Calu3 (cell line): ENCODE measurements around the gene ZFYVE9. TPM values are rescaled to one million over a fixed set of nuclear protein-coding genes. Genes with fewer than 3 reads are reported as not detected.

Experiments
- BruUV-seq: library from RNA; stranded (reverse); fragments of 400-500 nt; replicated peaks from 2 replicates; lab custom pipeline; 2021; lab: Mats Ljungman, UMichigan
- CTCF ChIA-PET: fragments of 300-600 bp; sonication (Branson Sonifier 250); formaldehyde crosslinking; loops from one replicate; lab custom pipeline; 2022; ENCODE audit warnings: antibody characterized with exemption; lab: Charles Lee
- DNase-seq: peaks from one replicate; pipeline ENCODE4 v3.0.0; 2022
- H3K27ac Mint-ChIP-seq: one replicate; pipeline ENCODE4 v1.8.0; 2022; ENCODE audit warnings: mixed read lengths; ENCODE audit not compliant: unreplicated experiment
- H3K27me3 Mint-ChIP-seq: one replicate; pipeline ENCODE4 v1.8.0; 2022; ENCODE audit warnings: mixed read lengths; ENCODE audit not compliant: unreplicated experiment
- H3K36me3 Mint-ChIP-seq: one replicate; pipeline ENCODE4 v1.8.0; 2022; ENCODE audit warnings: mild to moderate bottlenecking, moderate library complexity, mixed read lengths; ENCODE audit not compliant: insufficient read depth, unreplicated experiment
- H3K4me1 Mint-ChIP-seq: one replicate; pipeline ENCODE4 v1.8.0; 2022; ENCODE audit warnings: mild to moderate bottlenecking, low read depth, mixed read lengths; ENCODE audit not compliant: unreplicated experiment
- H3K4me3 Mint-ChIP-seq: one replicate; pipeline ENCODE4 v1.8.0; 2022; ENCODE audit warnings: mild to moderate bottlenecking, low read depth, moderate library complexity, mixed read lengths; ENCODE audit not compliant: unreplicated experiment
- H3K9me3 Mint-ChIP-seq: one replicate; pipeline ENCODE4 v1.8.0; 2022; ENCODE audit warnings: low read depth, mixed read lengths; ENCODE audit not compliant: unreplicated experiment
- intact Hi-C: fragments of 100-400 bp; cut with micrococcal nuclease; formaldehyde crosslinking; loops from one replicate; pipeline ENCODE4 v1.10.0; 2022; ENCODE audit not compliant: unreplicated experiment
- total RNA-seq: library from RNA; stranded (reverse); gene quantifications from 2 replicates; pipeline ENCODE4 v1.2.3, GENCODE V29; 2022
- TF ChIP-seq, protein P1 (sequence below): fragments of 200-600 bp; IDR thresholded peaks from one replicate; pipeline ENCODE4 v1.8.0; 2022; ENCODE audit warnings: antibody characterized with exemption; ENCODE audit not compliant: unreplicated experiment

ZFYVE9 gene
- total RNA-seq, 1 experiment from 2014 or later, result 13.6 TPM

DNA sequence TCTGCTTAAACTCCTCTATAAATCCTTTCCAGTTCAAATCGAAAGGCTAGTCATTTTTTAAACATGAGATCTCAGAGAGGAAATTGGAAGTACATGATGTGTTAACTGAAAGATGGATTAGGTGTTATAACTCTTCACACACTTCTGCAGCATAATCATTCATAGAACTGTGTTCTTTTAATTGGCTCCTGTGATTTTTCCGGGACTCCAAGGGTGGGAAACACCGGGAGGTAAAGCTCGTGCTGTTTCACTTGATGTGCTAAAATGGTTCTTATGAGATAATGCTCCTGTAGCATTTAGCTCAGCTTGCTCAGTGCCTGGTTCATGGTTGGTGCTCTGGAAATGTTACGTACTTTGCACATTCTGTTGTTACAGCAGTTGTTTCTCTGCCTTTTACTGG lies 183.9 kb downstream of the ZFYVE9 start:
- no peak overlapping the region for H3K4me3 Mint-ChIP-seq
- TF ChIP-seq, protein P1, sequence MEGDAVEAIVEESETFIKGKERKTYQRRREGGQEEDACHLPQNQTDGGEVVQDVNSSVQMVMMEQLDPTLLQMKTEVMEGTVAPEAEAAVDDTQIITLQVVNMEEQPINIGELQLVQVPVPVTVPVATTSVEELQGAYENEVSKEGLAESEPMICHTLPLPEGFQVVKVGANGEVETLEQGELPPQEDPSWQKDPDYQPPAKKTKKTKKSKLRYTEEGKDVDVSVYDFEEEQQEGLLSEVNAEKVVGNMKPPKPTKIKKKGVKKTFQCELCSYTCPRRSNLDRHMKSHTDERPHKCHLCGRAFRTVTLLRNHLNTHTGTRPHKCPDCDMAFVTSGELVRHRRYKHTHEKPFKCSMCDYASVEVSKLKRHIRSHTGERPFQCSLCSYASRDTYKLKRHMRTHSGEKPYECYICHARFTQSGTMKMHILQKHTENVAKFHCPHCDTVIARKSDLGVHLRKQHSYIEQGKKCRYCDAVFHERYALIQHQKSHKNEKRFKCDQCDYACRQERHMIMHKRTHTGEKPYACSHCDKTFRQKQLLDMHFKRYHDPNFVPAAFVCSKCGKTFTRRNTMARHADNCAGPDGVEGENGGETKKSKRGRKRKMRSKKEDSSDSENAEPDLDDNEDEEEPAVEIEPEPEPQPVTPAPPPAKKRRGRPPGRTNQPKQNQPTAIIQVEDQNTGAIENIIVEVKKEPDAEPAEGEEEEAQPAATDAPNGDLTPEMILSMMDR, result no peak
- intact Hi-C loops, result no loop called here
- no peaks in the 10 kb centered on the region for H3K4me1 Mint-ChIP-seq
- no peaks in the 10 kb centered on the region for H3K36me3 Mint-ChIP-seq
- H3K9me3 Mint-ChIP-seq, result no peaks in the 10 kb centered on the region
- H3K27ac Mint-ChIP-seq, result no peak overlapping the region
- CTCF ChIA-PET, result interaction anchor here (0.6 kb wide), 1 partner anchor 227 kb away, joined by 5 read pairs; the partner anchor contains the start of gene TUT4
- DNase-seq, result no peak
- H3K27me3 Mint-ChIP-seq, result no peaks in the 10 kb centered on the region
- no TSS peak for BruUV-seq

DNA sequence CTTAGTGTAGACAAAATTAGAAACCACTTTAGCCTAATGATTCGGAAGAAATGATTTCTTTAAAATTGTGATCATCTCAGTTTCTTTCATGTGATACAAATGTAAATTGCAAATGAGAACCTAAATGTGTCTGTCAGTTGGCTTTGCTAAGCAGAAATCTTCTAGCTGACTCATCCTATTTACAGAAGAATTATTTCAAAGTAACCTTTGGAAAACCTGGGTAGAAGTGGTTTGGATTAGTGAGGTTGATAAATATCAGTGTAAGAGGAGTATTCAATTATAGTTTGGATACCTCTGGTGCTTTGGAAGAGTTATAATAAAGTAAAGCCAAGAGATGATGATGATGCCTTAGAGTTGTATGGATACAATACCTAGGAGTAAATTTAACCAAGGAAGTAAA lies 186.7 kb downstream of the ZFYVE9 start:
- no peaks in the 10 kb centered on the region for H3K36me3 Mint-ChIP-seq
- no peaks in the 10 kb centered on the region for H3K27me3 Mint-ChIP-seq
- H3K27ac Mint-ChIP-seq, result no peak overlapping the region
- intact Hi-C loops, result no loop called here
- no peaks in the 10 kb centered on the region for H3K9me3 Mint-ChIP-seq
- TF ChIP-seq, protein P1, result no peak
- no peaks in the 10 kb centered on the region for H3K4me1 Mint-ChIP-seq
- CTCF ChIA-PET, result interaction anchor here (1.3 kb wide), 1 partner anchor 9 kb away, joined by 3 read pairs; no protein-coding TSS in a partner anchor
- H3K4me3 Mint-ChIP-seq, result no peak overlapping the region
- no peak for DNase-seq
- BruUV-seq, result no TSS peak

DNA sequence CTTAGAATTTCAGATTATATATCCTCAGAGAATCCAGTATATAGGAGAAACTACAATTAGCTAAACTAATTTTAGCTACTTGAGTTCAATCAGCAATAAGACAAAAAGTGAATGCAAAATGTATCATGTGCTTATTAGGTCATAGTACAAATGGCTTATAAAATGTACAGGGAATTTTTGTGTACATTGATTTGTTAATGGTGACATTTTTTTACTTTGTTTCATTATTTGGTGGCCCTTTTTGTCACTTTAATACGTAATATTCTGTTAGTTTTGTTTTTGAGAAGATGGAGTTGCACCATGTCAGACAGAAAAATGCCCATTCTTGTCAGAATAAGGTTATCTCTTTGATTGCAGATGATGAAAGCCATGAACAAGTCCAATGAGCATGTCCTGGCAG lies 190.5 kb downstream of the ZFYVE9 start:
- no peak overlapping the region for H3K27ac Mint-ChIP-seq
- BruUV-seq, result no TSS peak
- H3K36me3 Mint-ChIP-seq, result peaks cover under 1% of the 10 kb centered on the region
- no peak overlapping the region for H3K4me3 Mint-ChIP-seq
- no peaks in the 10 kb centered on the region for H3K4me1 Mint-ChIP-seq
- no peaks in the 10 kb centered on the region for H3K27me3 Mint-ChIP-seq
- TF ChIP-seq, protein P1, result no peak
- CTCF ChIA-PET, result no interaction called here
- no peaks in the 10 kb centered on the region for H3K9me3 Mint-ChIP-seq
- intact Hi-C loops, result no loop called here
- DNase-seq, result no peak

DNA sequence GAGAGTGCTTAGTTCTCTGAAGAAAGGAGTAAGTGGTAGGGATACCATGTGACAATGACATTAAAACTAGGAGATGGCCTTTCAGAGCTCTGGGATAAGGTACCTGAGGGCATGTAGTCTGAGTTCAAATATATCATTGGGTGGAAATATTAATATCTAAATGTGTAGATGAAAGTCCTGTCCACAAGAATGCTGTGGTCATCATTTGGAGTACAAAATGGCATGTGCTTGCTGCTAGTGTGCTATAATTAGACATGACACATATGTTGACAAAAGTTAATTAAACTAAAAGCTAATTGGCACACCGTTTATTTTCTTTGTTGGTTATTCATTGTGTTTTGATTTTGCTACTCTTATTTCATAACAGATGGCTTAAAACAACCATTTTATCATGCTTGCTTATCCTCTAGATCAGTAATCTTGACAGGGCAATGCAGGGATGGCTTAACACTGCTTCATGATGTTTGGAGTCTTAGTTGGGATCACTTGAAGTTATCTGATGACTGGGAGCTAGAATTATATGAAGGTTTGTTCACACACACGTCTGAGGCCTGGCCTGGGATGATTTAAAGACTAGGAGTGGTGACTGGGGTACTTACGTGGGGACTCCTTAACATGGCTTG lies 193.1 kb downstream of the ZFYVE9 start:
- BruUV-seq, result no TSS peak
- TF ChIP-seq, protein P1, result no peak

More for the DNA sequence above, 193.1 kb downstream of the ZFYVE9 start:
- H3K4me3 Mint-ChIP-seq, result no peak overlapping the region
- H3K4me1 Mint-ChIP-seq, result no peaks in the 10 kb centered on the region
- H3K36me3 Mint-ChIP-seq, result peaks cover 4% of the 10 kb centered on the region
- CTCF ChIA-PET, result no interaction called here
- DNase-seq, result no peak
- no peaks in the 10 kb centered on the region for H3K9me3 Mint-ChIP-seq
- no peak overlapping the region for H3K27ac Mint-ChIP-seq
- H3K27me3 Mint-ChIP-seq, result no peaks in the 10 kb centered on the region
- intact Hi-C loops, result no loop called here
